Transverse colon (tissue), 3 donors: Measurements from ENCODE around the gene SERF2.

Experiments
- CTCF ChIP-seq, 5 experiments: fragments of 200-600 bp in 3 of 5; fragments of 450-650 bp in 2 of 5; sonication (generic) in 3 of 5; IDR thresholded peaks; 1 replicate in 2 of 5; 2 replicates in 3 of 5; pipeline ENCODE4 v1.5.1; 2016 to 2017; ENCODE audit warnings: antibody characterized with exemption in 5 of 5, inconsistent platforms in 3 of 5, mild to moderate bottlenecking in 2 of 5, moderate library complexity in 1 of 5
- POLR2A ChIP-seq: fragments of 450-650 bp; IDR thresholded peaks from one replicate; pipeline ENCODE4 v1.6.1; 2016; ENCODE audit warnings: antibody characterized with exemption, mild to moderate bottlenecking, moderate library complexity

- TF ChIP-seq CTCF (IDR thresholded peaks at IDR 0.05) (no peak), POLR2A (no peak)
Observed at GRCh38 chr15:43826508-43827341, 34.6 kb downstream of the SERF2 start, which contains the start of gene WDR76.
